GM21423 (cell line): ENCODE data around the gene DENND6B.

Experiments used
- ATAC-seq: cut with Tn5 transposase; IDR thresholded peaks from one replicate; pipeline ENCODE4 v1.9.1; 2021; ENCODE audit warnings: mild to moderate bottlenecking, moderate library complexity; ENCODE audit not compliant: unreplicated experiment

Gene DENND6B

GRCh38 chr22:50259302-50259701, 67.5 kb downstream of the DENND6B start:
- ATAC-seq, result no peak
